HAP-1 (cell line): ENCODE measurements around the gene TFAM.
"Not testable (repeated sequence)": the region's sequence is repeated elsewhere in the genome, so short reads cannot be mapped to it uniquely, and the experiment has no call there.

ENCODE experiments used
- DNase-seq, 2 experiments: peaks; one replicate each; pipeline ENCODE4 v3.0.0-alpha.2; 2016 to 2020; ENCODE audit warnings: low spot score in 2 of 2
- H3K27me3 ChIP-seq: fragments of 250-450 bp; sonication (Bioruptor Pico); 2 replicates; pipeline ENCODE4 v1.5.1; 2020; ENCODE audit warnings: low read depth, mild to moderate bottlenecking, moderate library complexity
- H3K36me3 ChIP-seq: fragments of 250-450 bp; sonication (Bioruptor Pico); replicated peaks from 2 replicates; pipeline ENCODE4 v1.5.1; 2020; ENCODE audit warnings: mild to moderate bottlenecking
- H3K4me1 ChIP-seq: fragments of 250-450 bp; sonication (Bioruptor Pico); 2 replicates; pipeline ENCODE4 v1.5.1; 2020; ENCODE audit warnings: mild to moderate bottlenecking
- H3K4me3 ChIP-seq: fragments of 250-450 bp; sonication (Bioruptor Pico); 2 replicates; pipeline ENCODE4 v1.5.1; 2020; ENCODE audit warnings: mild to moderate bottlenecking, moderate library complexity
- H3K9me3 ChIP-seq: fragments of 250-450 bp; sonication (Bioruptor Pico); 2 replicates; pipeline ENCODE4 v1.5.1; 2020; ENCODE audit warnings: mild to moderate bottlenecking, moderate library complexity
- in situ Hi-C: fragments of 300-500 bp; cut with MboI; formaldehyde crosslinking; loops from 3 replicates; pipeline ENCODE4 v1.14.3; 2020; ENCODE audit warnings: low sequenced_read_pairs, inconsistent platforms, mixed read lengths

The TFAM gene

GRCh38 chr10:58428436-58428835 lies 43.2 kb downstream of the TFAM start:
- H3K36me3 ChIP-seq, H3K9me3 ChIP-seq, DNase-seq, H3K4me1 ChIP-seq, H3K4me3 ChIP-seq, in situ Hi-C loops, H3K27me3 ChIP-seq: not testable (repeated sequence)

GRCh38 chr10:58431903-58432302 lies 46.7 kb downstream of the TFAM start:
- Histone ChIP-seq H3K4me3 (no peak overlapping the region), H3K36me3 (no peaks in the 10 kb centered on the region), H3K27me3 (no peaks in the 10 kb centered on the region; the same call in none of the 2 replicates), H3K4me1 (no peaks in the 10 kb centered on the region), H3K9me3 (no peaks in the 10 kb centered on the region)
- in situ Hi-C loops = no loop called here
- no peak for DNase-seq

- Histone ChIP-seq H3K9me3 (no peaks in the 10 kb centered on the region), H3K36me3 (no peaks in the 10 kb centered on the region), H3K4me3 (no peak overlapping the region), H3K4me1 (no peaks in the 10 kb centered on the region), H3K27me3 (no peaks in the 10 kb centered on the region; the same call in none of the 2 replicates)
- in situ Hi-C loops = no loop called here
- DNase-seq = no peak
These were observed 47.9 kb downstream of the TFAM start for GRCh38 chr10:58433066-58433465.

- Histone ChIP-seq H3K4me1 (no peaks in the 10 kb centered on the region), H3K9me3 (no peaks in the 10 kb centered on the region), H3K36me3 (no peaks in the 10 kb centered on the region), H3K4me3 (no peak overlapping the region), H3K27me3 (no peaks in the 10 kb centered on the region; the same call in none of the 2 replicates)
- no peak for DNase-seq
- in situ Hi-C loops = no loop called here
These were observed 48.4 kb downstream of the TFAM start for GRCh38 chr10:58433571-58433970.

- Histone ChIP-seq H3K27me3 (no peaks in the 10 kb centered on the region; the same call in none of the 2 replicates), H3K36me3 (no peaks in the 10 kb centered on the region), H3K4me1 (no peaks in the 10 kb centered on the region), H3K4me3 (no peak overlapping the region), H3K9me3 (no peaks in the 10 kb centered on the region)
- no peak for DNase-seq
- in situ Hi-C loops = no loop called here
These were observed 50.2 kb downstream of the TFAM start for GRCh38 chr10:58435297-58435985.

GRCh38 chr10:58436071-58436470 lies 50.9 kb downstream of the TFAM start:
- no peaks in the 10 kb centered on the region for H3K9me3 ChIP-seq
- H3K36me3 ChIP-seq = no peaks in the 10 kb centered on the region
- in situ Hi-C loops = no loop called here
- H3K27me3 ChIP-seq = no peaks in the 10 kb centered on the region; the same call in none of the 2 replicates
- no peak for DNase-seq
- H3K4me1 ChIP-seq = no peaks in the 10 kb centered on the region
- H3K4me3 ChIP-seq = no peak overlapping the region

- DNase-seq = no peak
- Histone ChIP-seq H3K4me1 (no peaks in the 10 kb centered on the region), H3K9me3 (no peaks in the 10 kb centered on the region), H3K36me3 (no peaks in the 10 kb centered on the region), H3K27me3 (no peaks in the 10 kb centered on the region; the same call in none of the 2 replicates), H3K4me3 (no peak overlapping the region)
- in situ Hi-C loops = no loop called here
These were observed 53.2 kb downstream of the TFAM start for GRCh38 chr10:58438340-58438871.

GRCh38 chr10:58438986-58439385 lies 53.8 kb downstream of the TFAM start:
- Histone ChIP-seq H3K9me3 (no peaks in the 10 kb centered on the region), H3K4me3 (no peak overlapping the region), H3K36me3 (no peaks in the 10 kb centered on the region), H3K27me3 (no peaks in the 10 kb centered on the region; the same call in none of the 2 replicates), H3K4me1 (no peaks in the 10 kb centered on the region)
- in situ Hi-C loops = no loop called here
- no peak for DNase-seq

- Histone ChIP-seq H3K27me3 (no peaks in the 10 kb centered on the region; the same call in none of the 2 replicates), H3K4me3 (no peak overlapping the region)
- in situ Hi-C loops = no loop called here
These were observed 54.6 kb downstream of the TFAM start for GRCh38 chr10:58439632-58440364.

GRCh38 chr10:58440484-58440883 lies 55.3 kb downstream of the TFAM start:
- DNase-seq = no peak
- Histone ChIP-seq H3K9me3 (no peaks in the 10 kb centered on the region), H3K4me1 (no peaks in the 10 kb centered on the region), H3K36me3 (no peaks in the 10 kb centered on the region), H3K27me3 (no peaks in the 10 kb centered on the region; the same call in none of the 2 replicates), H3K4me3 (no peak overlapping the region)
- in situ Hi-C loops = no loop called here

More at GRCh38 chr10:58439632-58440364, 54.6 kb downstream of the TFAM start:
- no peaks in the 10 kb centered on the region for H3K36me3 ChIP-seq
- no peak for DNase-seq
- H3K4me1 ChIP-seq = no peaks in the 10 kb centered on the region
- no peaks in the 10 kb centered on the region for H3K9me3 ChIP-seq

GRCh38 chr10:58444321-58444720 lies 59.1 kb downstream of the TFAM start:
- H3K9me3 ChIP-seq = peaks cover 2% of the 10 kb centered on the region; the same call in 1 of the 2 replicates

GRCh38 chr10:58444876-58445275 lies 59.7 kb downstream of the TFAM start:
- no peak for DNase-seq
- peaks cover 2% of the 10 kb centered on the region; the same call in 1 of the 2 replicates for H3K9me3 ChIP-seq
- H3K27me3 ChIP-seq = no peaks in the 10 kb centered on the region
- in situ Hi-C loops = no loop called here
- no peaks in the 10 kb centered on the region for H3K36me3 ChIP-seq
- H3K4me3 ChIP-seq = no peak overlapping the region
- no peaks in the 10 kb centered on the region for H3K4me1 ChIP-seq

More at GRCh38 chr10:58444321-58444720, 59.1 kb downstream of the TFAM start:
- no peaks in the 10 kb centered on the region for H3K4me1 ChIP-seq
- H3K27me3 ChIP-seq = no peaks in the 10 kb centered on the region
- no peak for DNase-seq
- H3K36me3 ChIP-seq = no peaks in the 10 kb centered on the region
- no peak overlapping the region for H3K4me3 ChIP-seq
- in situ Hi-C loops = no loop called here

GRCh38 chr10:58448121-58448935 lies 63.1 kb downstream of the TFAM start:
- no peaks in the 10 kb centered on the region for H3K36me3 ChIP-seq
- no peaks in the 10 kb centered on the region for H3K4me1 ChIP-seq
- H3K27me3 ChIP-seq = no peaks in the 10 kb centered on the region
- no peak overlapping the region for H3K4me3 ChIP-seq
- no peak for DNase-seq
- H3K9me3 ChIP-seq = peaks cover 2% of the 10 kb centered on the region; the same call in 1 of the 2 replicates
- in situ Hi-C loops = no loop called here
